Astrocyte (in vitro differentiated cells and primary cell): ENCODE results near the gene FAM124A.

Experiments
- CTCF ChIP-seq: IDR thresholded peaks from 2 replicates; pipeline ENCODE4 v1.5.1; 2011; ENCODE audit warnings: low read depth, mild to moderate bottlenecking, inconsistent platforms, low read length, moderate library complexity; ENCODE audit not compliant: insufficient read depth
- EZH2 ChIP-seq: IDR thresholded peaks from 2 replicates; pipeline ENCODE4 v1.6.1; 2012; ENCODE audit warnings: mild to moderate bottlenecking, low read length, inconsistent platforms; ENCODE audit not compliant: insufficient read depth

- TF ChIP-seq CTCF, result no peak
- no peak for TF ChIP-seq EZH2
Observed at GRCh38 chr13:51175021-51175420, 47.2 kb upstream of the FAM124A start.
